Natural killer cell (primary cell): Measurements from ENCODE around the gene SNX8. TPM values are rescaled to one million over a fixed set of nuclear protein-coding genes. Genes with fewer than 3 reads are reported as not detected.

ENCODE experiments used
- ATAC-seq, 3 donors: fragments of 150-1000 bp in 2 of 3; fragments of 200-7000 bp in 1 of 3; cut with Tn5 transposase; 1 replicate in 1 of 3; 2 replicates in 2 of 3; pipeline ENCODE4 v1.10.0; 2021; ENCODE audit warnings: mild to moderate bottlenecking in 2 of 3, moderate library complexity in 2 of 3
- DNase-seq, 2 donors: peaks; one replicate each; pipeline versions ENCODE4 v3.0.0 to v3.0.0-alpha.2; 2013 to 2021; ENCODE audit warnings: mixed read lengths in 1 of 2
- H3K27ac ChIP-seq: one replicate; pipeline ENCODE4 v1.5.1; 2013; ENCODE audit warnings: mild to moderate bottlenecking, low read length
- H3K27me3 ChIP-seq: one replicate; pipeline ENCODE4 v1.6.1; 2013; ENCODE audit warnings: low read length; ENCODE audit not compliant: control insufficient read depth, insufficient read depth
- H3K36me3 ChIP-seq: one replicate; pipeline ENCODE4 v1.6.1; 2013; ENCODE audit warnings: low read length; ENCODE audit not compliant: control insufficient read depth, insufficient read depth
- H3K4me1 ChIP-seq: one replicate; pipeline ENCODE4 v1.6.1; 2013; ENCODE audit warnings: low read length; ENCODE audit not compliant: control insufficient read depth, insufficient read depth
- H3K4me3 ChIP-seq: one replicate; pipeline ENCODE4 v1.5.1; 2013; ENCODE audit warnings: low read length
- H3K9me3 ChIP-seq: one replicate; pipeline ENCODE4 v1.6.1; 2013; ENCODE audit warnings: low read length; ENCODE audit not compliant: control insufficient read depth, insufficient read depth
- H3K27ac Mint-ChIP-seq, 2 donors: one replicate each; pipeline ENCODE4 v1.8.0; 2022; ENCODE audit warnings: mild to moderate bottlenecking in 2 of 2, mixed read lengths in 2 of 2, moderate library complexity in 1 of 2
- H3K27me3 Mint-ChIP-seq, 2 donors: one replicate each; pipeline ENCODE4 v1.8.0; 2022; ENCODE audit warnings: low read depth in 2 of 2, mixed read lengths in 2 of 2
- H3K36me3 Mint-ChIP-seq: one replicate; pipeline ENCODE4 v1.8.0; 2022; ENCODE audit warnings: mixed read lengths
- H3K4me1 Mint-ChIP-seq, 2 donors: one replicate each; pipeline ENCODE4 v1.8.0; 2022; ENCODE audit warnings: mixed read lengths in 2 of 2
- H3K4me3 Mint-ChIP-seq: one replicate; pipeline ENCODE4 v1.8.0; 2022; ENCODE audit warnings: mild to moderate bottlenecking, moderate library complexity, mixed read lengths
- H3K9me3 Mint-ChIP-seq, 2 donors: one replicate each; pipeline ENCODE4 v1.8.0; 2022; ENCODE audit warnings: mixed read lengths in 2 of 2
- CTCF ChIP-seq: fragments of 200-600 bp; IDR thresholded peaks from one replicate; pipeline ENCODE4 v1.8.0; 2022; ENCODE audit warnings: antibody characterized with exemption
- WGBS: methylation state at CpG from one replicate; pipeline ENCODE4 v1.1.7; 2013; ENCODE audit warnings: missing lambda C conversion rate; ENCODE audit not compliant: insufficient coverage; 5-methylcytosine and 5-hydroxymethylcytosine counted together
- intact Hi-C: fragments of 100-400 bp; cut with micrococcal nuclease; formaldehyde crosslinking; loops from one replicate; pipeline ENCODE4 v1.14.2; 2022
- total RNA-seq, 4 donors: library from RNA; stranded (reverse); fragments of 120-200 nt in 1 of 4; gene quantifications; one replicate each; pipeline versions ENCODE4 v1.2.3 to v1.2.4, GENCODE V29; 2013 to 2022

SNX8 gene
- total RNA-seq, 3 donors from 2014 or later (not counting 1 experiment from before 2014, with no cell fraction given), result 8.3 to 15.7 (median 12.6) TPM

GRCh38 chr7:2257046-2257551 lies 57.1 kb downstream of the SNX8 start:
- Histone ChIP-seq H3K36me3 (no peaks in the 10 kb centered on the region), H3K4me1 (peaks cover 46% of the 10 kb centered on the region), H3K27me3 (no peaks in the 10 kb centered on the region), H3K27ac (no peak overlapping the region), H3K4me3 (no peak overlapping the region), H3K9me3 (no peaks in the 10 kb centered on the region)
- peaks cover 12 to 33% of the 10 kb centered on the region in 2 donors for H3K4me1 Mint-ChIP-seq
- H3K27ac Mint-ChIP-seq, result no peak overlapping the region
- H3K36me3 Mint-ChIP-seq, result no peaks in the 10 kb centered on the region
- no peak for ATAC-seq
- DNase-seq, result no peak
- no peak for TF ChIP-seq CTCF
- H3K27me3 Mint-ChIP-seq, result no peaks in the 10 kb centered on the region
- intact Hi-C loops, result no loop called here
- H3K4me3 Mint-ChIP-seq, result no peak overlapping the region
- no peaks in the 10 kb centered on the region for H3K9me3 Mint-ChIP-seq
- WGBS, result 97% methylated on average over 38 of the region's 38 CpGs

GRCh38 chr7:2256306-2257045 lies 57.8 kb downstream of the SNX8 start:
- H3K27me3 ChIP-seq, result no peaks in the 10 kb centered on the region
- Mint-ChIP-seq H3K4me1 (peaks cover 12 to 27% of the 10 kb centered on the region in 2 donors), H3K9me3 (no peaks in the 10 kb centered on the region), H3K36me3 (no peaks in the 10 kb centered on the region), H3K4me3 (no peak overlapping the region), H3K27me3 (no peaks in the 10 kb centered on the region), H3K27ac (no peak overlapping the region)
- H3K36me3 ChIP-seq, result no peaks in the 10 kb centered on the region
- intact Hi-C loops, result no loop called here
- H3K27ac ChIP-seq, result no peak overlapping the region
- no peak for ATAC-seq
- no peak overlapping the region for H3K4me3 ChIP-seq
- no peak for TF ChIP-seq CTCF
- 98% methylated on average over 44 of the region's 44 CpGs for WGBS
- H3K4me1 ChIP-seq, result peaks cover 46% of the 10 kb centered on the region
- H3K9me3 ChIP-seq, result no peaks in the 10 kb centered on the region
- DNase-seq, result no peak

- no peak for ATAC-seq
- Histone ChIP-seq H3K27me3 (no peaks in the 10 kb centered on the region), H3K36me3 (no peaks in the 10 kb centered on the region)
Measured at GRCh38 chr7:2255145-2256139, 58.8 kb downstream of the SNX8 start.

More at GRCh38 chr7:2255145-2256139, 58.8 kb downstream of the SNX8 start:
- Histone ChIP-seq H3K4me1 (peaks cover 44% of the 10 kb centered on the region), H3K4me3 (no peak overlapping the region), H3K27ac (no peak overlapping the region), H3K9me3 (no peaks in the 10 kb centered on the region)
- H3K27ac Mint-ChIP-seq, result no peak overlapping the region
- H3K36me3 Mint-ChIP-seq, result no peaks in the 10 kb centered on the region
- DNase-seq, result no peak
- no peaks in the 10 kb centered on the region for H3K9me3 Mint-ChIP-seq
- no peaks in the 10 kb centered on the region for H3K27me3 Mint-ChIP-seq
- TF ChIP-seq CTCF, result no peak
- intact Hi-C loops, result no loop called here
- peaks cover 12 to 25% of the 10 kb centered on the region in 2 donors for H3K4me1 Mint-ChIP-seq
- WGBS, result 86% methylated on average over 33 of the region's 33 CpGs
- no peak overlapping the region for H3K4me3 Mint-ChIP-seq
